H1 (cell line): ENCODE data around the gene ELMO1. TPM values are rescaled to one million over a fixed set of nuclear protein-coding genes. Genes with fewer than 3 reads are reported as not detected.

Source experiments
- ASH2L ChIP-seq: fragments of 200-600, 300-600 bp; sonication (generic); IDR thresholded peaks from one replicate; pipeline ENCODE4 v1.7.1; 2017; ENCODE audit warnings: low read length
- CEBPB ChIP-seq: IDR thresholded peaks from 2 replicates; pipeline ENCODE4 v1.6.1; 2012; ENCODE audit warnings: low read depth, low read length
- CHD1 ChIP-seq: IDR thresholded peaks from 2 replicates; pipeline ENCODE4 v1.6.1; 2012; ENCODE audit warnings: low read depth, low read length, improper control_type of control experiment
- CHD2 ChIP-seq: IDR thresholded peaks from 2 replicates; pipeline ENCODE4 v1.6.1; 2012; ENCODE audit warnings: low read length, improper control_type of control experiment
- CREB1 ChIP-seq: IDR thresholded peaks from 2 replicates; pipeline ENCODE4 v1.6.1; 2012; ENCODE audit warnings: inconsistent platforms
- E2F6 ChIP-seq: IDR thresholded peaks from 2 replicates; pipeline ENCODE4 v1.6.1; 2012; ENCODE audit warnings: inconsistent platforms
- EP300 ChIP-seq, 2 experiments: IDR thresholded peaks; 1 replicate in 1 of 2; 2 replicates in 1 of 2; pipeline ENCODE4 v1.6.1; 2011 to 2012; ENCODE audit warnings: low read depth in 2 of 2, low read length in 2 of 2, mild to moderate bottlenecking in 2 of 2, borderline replicate concordance in 1 of 2, inconsistent platforms in 1 of 2, moderate library complexity in 1 of 2
- HDAC2 ChIP-seq, 2 experiments: fragments of 300-600 bp in 1 of 2; sonication (generic) in 1 of 2; IDR thresholded peaks; 2 replicates each; pipeline ENCODE4 v1.6.1; 2011 to 2012; ENCODE audit warnings: low read depth in 2 of 2, low read length in 2 of 2, mild to moderate bottlenecking in 2 of 2, moderate library complexity in 2 of 2, borderline replicate concordance in 1 of 2, inconsistent platforms in 1 of 2
- MAFK ChIP-seq: IDR thresholded peaks from 2 replicates; pipeline ENCODE4 v1.6.1; 2012; ENCODE audit warnings: low read depth, mild to moderate bottlenecking, improper control_type of control experiment, low read length
- PHF8 ChIP-seq: fragments of 200-600 bp; sonication (generic); conservative IDR thresholded peaks from 2 replicates; pipeline ENCODE4 v1.7.1; 2012; ENCODE audit warnings: low read depth, mild to moderate bottlenecking, inconsistent platforms, low read length, moderate library complexity
- RFX5 ChIP-seq: IDR thresholded peaks from 2 replicates; pipeline ENCODE4 v1.6.1; 2011; ENCODE audit warnings: low read depth, low read length, improper control_type of control experiment, borderline replicate concordance
- SAP30 ChIP-seq: fragments of 300-600 bp; sonication (generic); IDR thresholded peaks from 2 replicates; pipeline ENCODE4 v1.7.1; 2012; ENCODE audit warnings: low read length, moderate library complexity, mild to moderate bottlenecking, inconsistent platforms; ENCODE audit not compliant: insufficient read depth, insufficient replicate concordance
- SIN3A ChIP-seq, 2 experiments: IDR thresholded peaks in 1 of 2; conservative IDR thresholded peaks in 1 of 2; 2 replicates each; pipeline ENCODE4 v1.6.1; 2011 to 2012; ENCODE audit warnings: low read length in 2 of 2, improper control_type of control experiment in 1 of 2, low read depth in 1 of 2, mild to moderate bottlenecking in 1 of 2
- SP4 ChIP-seq: IDR thresholded peaks from 2 replicates; pipeline ENCODE4 v1.6.1; 2012; ENCODE audit warnings: low read length, inconsistent platforms
- SRF ChIP-seq: IDR thresholded peaks from 2 replicates; pipeline ENCODE4 v1.6.1; 2011; ENCODE audit warnings: mild to moderate bottlenecking, low read depth, low read length, moderate library complexity
- TAF1 ChIP-seq: IDR thresholded peaks from 2 replicates; pipeline ENCODE4 v1.6.1; 2011; ENCODE audit warnings: mild to moderate bottlenecking, low read depth, low read length
- TCF12 ChIP-seq: IDR thresholded peaks from 2 replicates; pipeline ENCODE4 v1.6.1; 2011; ENCODE audit warnings: low read depth, mild to moderate bottlenecking, low read length
- YY1 ChIP-seq: IDR thresholded peaks from 2 replicates; pipeline ENCODE4 v1.6.1; 2011; ENCODE audit warnings: low read depth, mild to moderate bottlenecking, low read length
- polyA plus RNA-seq, 7 experiments: library from polyadenylated mRNA; depleted of rRNA in 3 of 7; stranded (reverse) in 5 of 7; unstranded in 2 of 7; fragments of >200 nt in 5 of 7; fragments of 200-250 nt in 2 of 7; gene quantifications; 1 replicate in 5 of 7; 2 replicates in 1 of 7; 4 replicates in 1 of 7; pipeline versions ENCODE4 v1.2.1 to v1.2.3, GENCODE V29; 2011 to 2013; ENCODE audit warnings: missing spikeins in 2 of 7, mixed read lengths in 2 of 7
- total RNA-seq: library from RNA; stranded (reverse); fragmentation: NEBNext Ultra II Directional; extraction: Animal tissue kit (Norgen Biotek cat#: 25700); gene quantifications from 2 replicates; pipeline ENCODE4 v1.2.1, GENCODE V29; 2021
- TF ChIP-seq, protein P1 (sequence below), 3 experiments: IDR thresholded peaks; 1 replicate in 2 of 3; 2 replicates in 1 of 3; pipeline versions ENCODE4 v1.5.1 to v1.6.1; 2011; ENCODE audit warnings: low read length in 3 of 3, mild to moderate bottlenecking in 3 of 3, inconsistent platforms in 2 of 3, low read depth in 1 of 3, moderate library complexity in 1 of 3; ENCODE audit not compliant: insufficient read depth in 1 of 3; ENCODE audit errors: control extremely low read depth in 1 of 3
- TF ChIP-seq, protein P2 (sequence below): IDR thresholded peaks from 2 replicates; pipeline ENCODE4 v1.6.1; 2011; ENCODE audit warnings: low read length, improper control_type of control experiment
- TF ChIP-seq, protein P3 (sequence below): IDR thresholded peaks from 2 replicates; pipeline ENCODE4 v1.6.1; 2011; ENCODE audit warnings: low read depth, mild to moderate bottlenecking, low read length; ENCODE audit not compliant: insufficient read depth

The ELMO1 gene
- total and polyA plus RNA-seq, 2 of the 8 experiments (the other 6 are each of a cell fraction or from before 2014, with no cell fraction given) = 18.4 to 21.0 TPM

DNA sequence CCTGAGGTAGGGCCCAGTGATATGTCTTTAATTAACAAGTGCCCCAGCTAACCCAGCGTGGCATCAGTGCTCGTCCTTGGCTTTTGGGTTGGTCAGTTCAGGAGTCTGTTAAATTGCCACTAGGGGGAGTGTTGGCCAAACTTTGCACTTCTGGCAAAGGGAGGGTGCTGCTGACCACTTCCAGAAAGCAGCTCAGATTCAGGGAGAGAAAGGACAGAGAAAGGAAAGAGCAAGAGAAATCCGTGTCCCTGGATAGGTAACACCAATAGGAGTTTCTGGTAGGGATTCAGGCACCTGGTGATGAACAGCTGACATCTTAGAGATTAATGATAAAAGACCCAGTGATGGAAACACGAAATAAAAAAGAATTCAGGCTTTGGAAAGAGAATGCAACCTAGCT lies 481.3 kb downstream of the ELMO1 start (continued):
- TF ChIP-seq, protein P1, sequence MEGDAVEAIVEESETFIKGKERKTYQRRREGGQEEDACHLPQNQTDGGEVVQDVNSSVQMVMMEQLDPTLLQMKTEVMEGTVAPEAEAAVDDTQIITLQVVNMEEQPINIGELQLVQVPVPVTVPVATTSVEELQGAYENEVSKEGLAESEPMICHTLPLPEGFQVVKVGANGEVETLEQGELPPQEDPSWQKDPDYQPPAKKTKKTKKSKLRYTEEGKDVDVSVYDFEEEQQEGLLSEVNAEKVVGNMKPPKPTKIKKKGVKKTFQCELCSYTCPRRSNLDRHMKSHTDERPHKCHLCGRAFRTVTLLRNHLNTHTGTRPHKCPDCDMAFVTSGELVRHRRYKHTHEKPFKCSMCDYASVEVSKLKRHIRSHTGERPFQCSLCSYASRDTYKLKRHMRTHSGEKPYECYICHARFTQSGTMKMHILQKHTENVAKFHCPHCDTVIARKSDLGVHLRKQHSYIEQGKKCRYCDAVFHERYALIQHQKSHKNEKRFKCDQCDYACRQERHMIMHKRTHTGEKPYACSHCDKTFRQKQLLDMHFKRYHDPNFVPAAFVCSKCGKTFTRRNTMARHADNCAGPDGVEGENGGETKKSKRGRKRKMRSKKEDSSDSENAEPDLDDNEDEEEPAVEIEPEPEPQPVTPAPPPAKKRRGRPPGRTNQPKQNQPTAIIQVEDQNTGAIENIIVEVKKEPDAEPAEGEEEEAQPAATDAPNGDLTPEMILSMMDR (IDR thresholded peaks at IDR 0.05; ENCODE audit: control extremely low read depth in 1 of 3, insufficient read depth in 1 of 3, low read depth in 1 of 3, low read length in 3 of 3) = peak; percentile 69 to 89 (median 85)
- TF ChIP-seq SAP30 (no peak), CHD1 (no peak), PHF8 (no peak), SIN3A (conservative IDR thresholded peaks at IDR 0.05 in 1 of 2, IDR thresholded peaks at IDR 0.05 in 1 of 2; ENCODE audit: low read depth in 1 of 2, low read length in 2 of 2) (no peak), HDAC2 (IDR thresholded peaks at IDR 0.05; ENCODE audit: borderline replicate concordance in 1 of 2, low read depth in 2 of 2, low read length in 2 of 2) (no peak), TAF1 (no peak), EP300 (IDR thresholded peaks at IDR 0.05; ENCODE audit: borderline replicate concordance in 1 of 2, low read depth in 2 of 2, low read length in 2 of 2) (no peak), CREB1 (0 out of 2 replicates have a peak, but pooled peaks have one; percentile 13), TCF12 (no peak), MAFK (no peak), SRF (no peak), ASH2L (no peak), CHD2 (no peak), E2F6 (no peak), SP4 (no peak), RFX5 (no peak), CEBPB (no peak), YY1 (0 out of 2 replicates have a peak, but pooled peaks have one; percentile 42)
- TF ChIP-seq, protein P2, sequence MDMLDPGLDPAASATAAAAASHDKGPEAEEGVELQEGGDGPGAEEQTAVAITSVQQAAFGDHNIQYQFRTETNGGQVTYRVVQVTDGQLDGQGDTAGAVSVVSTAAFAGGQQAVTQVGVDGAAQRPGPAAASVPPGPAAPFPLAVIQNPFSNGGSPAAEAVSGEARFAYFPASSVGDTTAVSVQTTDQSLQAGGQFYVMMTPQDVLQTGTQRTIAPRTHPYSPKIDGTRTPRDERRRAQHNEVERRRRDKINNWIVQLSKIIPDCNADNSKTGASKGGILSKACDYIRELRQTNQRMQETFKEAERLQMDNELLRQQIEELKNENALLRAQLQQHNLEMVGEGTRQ = no peak
- TF ChIP-seq, protein P3, sequence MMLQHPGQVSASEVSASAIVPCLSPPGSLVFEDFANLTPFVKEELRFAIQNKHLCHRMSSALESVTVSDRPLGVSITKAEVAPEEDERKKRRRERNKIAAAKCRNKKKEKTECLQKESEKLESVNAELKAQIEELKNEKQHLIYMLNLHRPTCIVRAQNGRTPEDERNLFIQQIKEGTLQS = no peak
